PC-9 (cell line): ENCODE data around the gene KCNC4. TPM values are rescaled to one million over a fixed set of nuclear protein-coding genes. Genes with fewer than 3 reads are reported as not detected.

Experiments used
- BruUV-seq: library from RNA; stranded (reverse); fragments of 400-500 nt; replicated peaks from 2 replicates; lab custom pipeline; 2021; lab: Mats Ljungman, UMichigan
- CTCF ChIA-PET: fragments of 300-600 bp; sonication (Branson Sonifier 250); formaldehyde crosslinking; loops from one replicate; lab custom pipeline; 2022; ENCODE audit warnings: antibody characterized with exemption; lab: Charles Lee
- POLR2A ChIA-PET: fragments of 300-600 bp; sonication (Branson Sonifier 250); formaldehyde crosslinking; loops from one replicate; lab custom pipeline; 2022; ENCODE audit warnings: antibody characterized with exemption; ENCODE audit not compliant: unreplicated experiment; lab: Charles Lee
- DNase-seq, 2 experiments: peaks; one replicate each; pipeline versions ENCODE4 v3.0.0 to v3.0.0-alpha.2; 2015 to 2022; ENCODE audit warnings: mixed read lengths in 1 of 2
- H2AFZ ChIP-seq: fragments of 200-600 bp; sonication (generic); 2 replicates; pipeline ENCODE4 v1.8.1; 2017; ENCODE audit warnings: antibody characterized with exemption
- H3F3A ChIP-seq: fragments of 200-600 bp; sonication (generic); 2 replicates; pipeline ENCODE4 v1.8.1; 2017; ENCODE audit warnings: antibody characterized with exemption, mild to moderate bottlenecking, low read depth; ENCODE audit not compliant: insufficient read depth
- H3K27ac ChIP-seq: fragments of 200-600 bp; sonication (generic); 2 replicates; pipeline ENCODE4 v1.6.1; 2016; ENCODE audit warnings: mixed run types
- H3K27me3 ChIP-seq: fragments of 200-600 bp; sonication (generic); 2 replicates; pipeline ENCODE4 v1.6.1; 2016; ENCODE audit warnings: low read depth, mixed run types; ENCODE audit not compliant: insufficient read depth
- H3K36me3 ChIP-seq: fragments of 200-600 bp; sonication (generic); 2 replicates; pipeline ENCODE4 v1.6.1; 2016; ENCODE audit warnings: low read depth, mixed run types
- H3K4me1 ChIP-seq: fragments of 200-600 bp; sonication (generic); replicated peaks from 2 replicates; pipeline ENCODE4 v1.6.1; 2016; ENCODE audit warnings: mixed run types; ENCODE audit not compliant: insufficient read depth
- H3K4me2 ChIP-seq: fragments of 200-600 bp; sonication (generic); 2 replicates; pipeline ENCODE4 v1.6.1; 2017; ENCODE audit warnings: mixed run types
- H3K4me3 ChIP-seq: fragments of 200-600 bp; sonication (generic); 2 replicates; pipeline ENCODE4 v1.6.1; 2016; ENCODE audit warnings: mixed run types
- H3K79me2 ChIP-seq: fragments of 200-600 bp; sonication (generic); 2 replicates; pipeline ENCODE4 v1.6.1; 2017; ENCODE audit warnings: low read depth, mixed run types
- H3K9me2 ChIP-seq: fragments of 200-600 bp; sonication (generic); 2 replicates; pipeline ENCODE4 v1.8.1; 2017; ENCODE audit warnings: mild to moderate bottlenecking; ENCODE audit not compliant: insufficient read depth
- H3K9me3 ChIP-seq: fragments of 200-600 bp; sonication (generic); 2 replicates; pipeline ENCODE4 v1.8.1; 2016; ENCODE audit warnings: low read depth; ENCODE audit not compliant: insufficient read depth
- H4K20me1 ChIP-seq: fragments of 200-600 bp; sonication (generic); 2 replicates; pipeline ENCODE4 v1.8.1; 2017; ENCODE audit not compliant: insufficient read depth
- CTCF ChIP-seq: fragments of 200-600 bp; sonication (generic); conservative IDR thresholded peaks from 2 replicates; pipeline ENCODE4 v1.6.1; 2017; ENCODE audit warnings: mixed run types, antibody characterized with exemption, mild to moderate bottlenecking, moderate library complexity
- EZH2 ChIP-seq: fragments of 200-600 bp; sonication (generic); IDR thresholded peaks from 2 replicates; pipeline ENCODE4 v1.8.0; 2017; ENCODE audit warnings: antibody characterized with exemption, low read depth
- intact Hi-C: fragments of 100-400 bp; cut with micrococcal nuclease; formaldehyde crosslinking; loops from one replicate; pipeline ENCODE4 v1.10.0; 2022; ENCODE audit not compliant: unreplicated experiment
- total RNA-seq: library from RNA; stranded (reverse); gene quantifications from 2 replicates; pipeline ENCODE4 v1.2.3, GENCODE V29; 2021

The KCNC4 gene
- total RNA-seq, 1 experiment from 2014 or later: 8.6 TPM

- Histone ChIP-seq H2AFZ (no peak overlapping the region), H4K20me1 (no peaks in the 10 kb centered on the region), H3F3A (no peaks in the 10 kb centered on the region), H3K36me3 (no peaks in the 10 kb centered on the region), H3K4me3 (no peak overlapping the region), H3K27me3 (no peaks in the 10 kb centered on the region), H3K4me2 (no peak overlapping the region), H3K27ac (no peak overlapping the region), H3K9me3 (no peaks in the 10 kb centered on the region), H3K79me2 (no peaks in the 10 kb centered on the region), H3K9me2 (no peaks in the 10 kb centered on the region), H3K4me1 (no peaks in the 10 kb centered on the region)
- CTCF ChIA-PET: interaction anchor here (1.1 kb wide), 1 partner anchor 42 kb away, joined by 3 read pairs; no protein-coding TSS in a partner anchor
- POLR2A ChIA-PET: no interaction called here
- TF ChIP-seq CTCF (no peak), EZH2 (no peak)
- DNase-seq: no peak
- intact Hi-C loops: no loop called here
- no TSS peak for BruUV-seq
These were observed 39.9 kb downstream of the KCNC4 start for GRCh38 chr1:110250008-110250407.

GRCh38 chr1:110250749-110251148 is 40.6 kb downstream of the KCNC4 start:
- H2AFZ ChIP-seq: no peak overlapping the region
- H3K9me3 ChIP-seq: no peaks in the 10 kb centered on the region
- no peak overlapping the region for H3K4me2 ChIP-seq
- no peaks in the 10 kb centered on the region for H4K20me1 ChIP-seq
- ChIA-PET CTCF (no interaction called here), POLR2A (no interaction called here)
- no TSS peak for BruUV-seq
- H3F3A ChIP-seq: no peaks in the 10 kb centered on the region
- H3K79me2 ChIP-seq: no peaks in the 10 kb centered on the region
- DNase-seq: no peak
- no peak overlapping the region for H3K27ac ChIP-seq
- no peaks in the 10 kb centered on the region for H3K4me1 ChIP-seq
- TF ChIP-seq EZH2 (no peak), CTCF (no peak)
- no peaks in the 10 kb centered on the region for H3K36me3 ChIP-seq
- no peaks in the 10 kb centered on the region for H3K9me2 ChIP-seq
- intact Hi-C loops: no loop called here
- H3K27me3 ChIP-seq: no peaks in the 10 kb centered on the region
- no peak overlapping the region for H3K4me3 ChIP-seq

GRCh38 chr1:110253213-110253612 is 43.1 kb downstream of the KCNC4 start:
- no peak for TF ChIP-seq EZH2
- TF ChIP-seq CTCF: no peak
- intact Hi-C loops: no loop called here
- Histone ChIP-seq H3K4me2 (no peak overlapping the region), H3K9me3 (no peaks in the 10 kb centered on the region), H3K4me1 (no peaks in the 10 kb centered on the region), H3K27ac (no peak overlapping the region), H3K27me3 (no peaks in the 10 kb centered on the region), H3K79me2 (no peaks in the 10 kb centered on the region), H3K9me2 (no peaks in the 10 kb centered on the region), H3F3A (no peaks in the 10 kb centered on the region), H3K4me3 (no peak overlapping the region), H4K20me1 (no peaks in the 10 kb centered on the region), H2AFZ (no peak overlapping the region), H3K36me3 (no peaks in the 10 kb centered on the region)
- ChIA-PET POLR2A (interaction anchor here (0.6 kb wide), 1 partner anchor 387 kb away, joined by 4 read pairs; no protein-coding TSS in a partner anchor), CTCF (no interaction called here)
- no peak for DNase-seq
- no TSS peak for BruUV-seq
